GM19468 (cell line): ENCODE results near the gene ACLY.
"Not testable (repeated sequence)": the region's sequence is repeated elsewhere in the genome, so short reads cannot be mapped to it uniquely, and the experiment has no call there.

Source experiments
- ATAC-seq: cut with Tn5 transposase; IDR thresholded peaks from one replicate; pipeline ENCODE4 v1.9.1; 2021; ENCODE audit warnings: mild to moderate bottlenecking, moderate library complexity, moderate number of reproducible peaks; ENCODE audit not compliant: unreplicated experiment; ENCODE audit errors: extremely low read depth

Gene ACLY

GRCh38 chr17:41837761-41838538 is 80.8 kb downstream of the ACLY start, which contains the start of gene KLHL10:
TSS of gene KLHL10 (plus strand) at chr17:41837825. CDS start at chr17:41837933, 108 bp downstream.
- no peak for ATAC-seq

DNA sequence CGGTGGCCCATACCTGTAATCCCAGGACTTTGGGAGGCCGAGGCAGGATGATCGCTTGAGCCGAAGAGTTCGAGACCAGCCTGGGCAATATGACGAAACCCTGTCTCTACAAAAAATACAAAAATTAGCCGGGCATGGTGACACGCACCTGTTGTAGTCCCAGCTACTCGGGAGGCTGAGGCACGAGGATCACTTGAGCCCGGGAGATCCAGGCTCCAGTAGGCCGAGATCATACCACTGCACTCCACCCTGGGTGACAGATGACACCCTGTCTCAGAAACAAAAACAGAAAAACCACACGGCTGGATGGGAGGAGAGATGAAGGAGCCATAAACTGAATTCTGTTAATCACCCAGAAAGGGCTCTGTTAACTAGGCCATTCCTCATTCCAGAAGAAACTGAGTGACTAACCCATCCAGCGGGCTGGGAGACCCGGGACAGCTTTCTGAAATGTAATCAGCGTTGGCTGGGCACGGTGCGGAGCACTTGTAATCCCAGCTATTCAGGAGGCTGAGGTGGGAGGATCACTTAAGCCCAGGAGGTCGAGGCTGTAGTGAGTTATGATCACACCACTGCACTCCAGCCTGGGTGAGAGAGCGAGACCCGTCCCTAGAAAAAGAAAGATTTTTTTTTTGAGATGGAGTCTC is 82.1 kb downstream of the ACLY start:
- no peak for ATAC-seq

DNA sequence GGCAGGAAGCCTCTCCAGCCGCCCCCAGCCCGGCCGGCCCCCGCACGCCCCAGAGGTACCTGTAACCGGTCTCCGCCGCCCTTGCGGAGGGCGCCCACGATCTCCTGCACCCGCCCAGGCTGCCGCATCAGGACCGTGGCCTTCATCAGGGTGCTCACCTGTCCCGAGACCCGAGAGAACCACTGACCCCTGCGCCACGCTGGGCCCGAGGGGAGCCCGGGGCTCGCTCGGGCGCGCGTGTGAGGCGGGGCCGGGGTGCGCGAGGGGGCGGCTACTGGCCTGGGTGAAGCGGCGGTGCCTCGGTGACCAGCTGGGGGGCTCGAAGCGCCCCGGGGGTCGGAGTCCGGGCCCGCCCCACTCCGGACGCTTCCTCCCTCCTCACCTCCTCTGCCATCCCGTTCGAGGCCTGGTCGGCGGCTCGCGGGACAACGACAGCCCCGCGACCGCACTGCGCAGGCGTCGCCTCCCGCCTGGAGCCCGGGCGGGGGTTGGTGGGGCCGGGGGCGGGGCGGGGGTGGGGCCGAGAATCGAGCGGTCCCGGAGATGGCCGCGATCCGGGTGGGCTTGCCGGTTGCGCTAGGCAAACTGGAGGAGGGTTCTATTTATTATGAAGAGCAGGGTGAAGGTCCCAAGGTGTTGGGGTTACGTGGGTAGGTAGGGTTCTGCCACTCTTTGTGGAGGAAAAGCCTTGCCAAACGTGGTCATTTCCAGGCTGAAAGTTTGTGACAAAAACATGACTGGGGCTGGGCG is 82.8 kb downstream of the ACLY start, which contains the start of gene NT5C3B:
Gene NT5C3B, minus strand, starts transcription at position 433 of the 750 bp plus-strand sequence. Its CDS starts 39 bp downstream, at position 394.
- no peak for ATAC-seq

GRCh38 chr17:41835214-41835799 is 83.4 kb downstream of the ACLY start:
- no peak for ATAC-seq

GRCh38 chr17:41829961-41830360 is 88.8 kb downstream of the ACLY start:
- not testable (repeated sequence) for ATAC-seq

GRCh38 chr17:41825175-41825845 is 93.4 kb downstream of the ACLY start:
- no peak for ATAC-seq

- ATAC-seq: no peak
Measured at GRCh38 chr17:41824086-41824485, 94.7 kb downstream of the ACLY start.

GRCh38 chr17:41823580-41823979 is 95.2 kb downstream of the ACLY start:
- no peak for ATAC-seq

GRCh38 chr17:41823141-41823524 is 95.6 kb downstream of the ACLY start:
- ATAC-seq: no peak

- ATAC-seq: no peak
Measured at GRCh38 chr17:41822216-41823140, 96.3 kb downstream of the ACLY start.

- ATAC-seq: no peak
Measured at GRCh38 chr17:41821776-41822175, 97.0 kb downstream of the ACLY start.

DNA sequence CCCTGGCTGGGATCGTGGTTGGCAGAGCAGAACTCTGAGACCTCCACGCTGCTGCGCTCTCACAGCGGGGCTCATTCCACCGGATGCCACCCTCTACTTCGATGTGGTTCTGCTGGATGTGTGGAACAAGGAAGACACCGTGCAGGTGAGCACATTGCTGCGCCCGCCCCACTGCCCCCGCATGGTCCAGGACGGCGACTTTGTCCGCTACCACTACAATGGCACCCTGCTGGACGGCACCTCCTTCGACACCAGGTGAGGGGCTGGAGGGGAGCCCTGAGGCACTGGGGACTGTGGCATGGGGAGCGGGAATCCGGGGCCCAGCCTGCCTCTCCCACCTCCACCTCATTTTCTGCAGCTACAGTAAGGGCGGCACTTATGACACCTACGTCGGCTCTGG is 100.7 kb downstream of the ACLY start:
- no peak for ATAC-seq
